Keratinocyte (primary cell): ENCODE results near the gene ARID3C. TPM values are rescaled to one million over a fixed set of nuclear protein-coding genes. Genes with fewer than 3 reads are reported as not detected.

Experiments
- DNase-seq: peaks from one replicate; pipeline ENCODE4 v3.0.0-alpha.2; 2011; ENCODE audit warnings: low read depth, missing footprints, low spot score
- FAIRE-seq: peaks from 2 replicates; lab custom pipeline; 2011; peaks lifted over from hg19 to GRCh38; lab: Jason Lieb, UNC
- H2AFZ ChIP-seq: 2 replicates; pipeline ENCODE4 v1.6.0; 2012; ENCODE audit warnings: low read length, control low read depth, inconsistent platforms; ENCODE audit not compliant: control insufficient read depth
- H3K27ac ChIP-seq: 2 replicates; pipeline ENCODE4 v1.5.1; 2011; ENCODE audit warnings: low read length; ENCODE audit not compliant: control insufficient read depth, insufficient read depth
- H3K27me3 ChIP-seq: 3 replicates; pipeline ENCODE4 v1.6.0; 2011; ENCODE audit warnings: low read length; ENCODE audit not compliant: control insufficient read depth, insufficient read depth; ENCODE audit errors: extremely low read depth
- H3K36me3 ChIP-seq, 2 experiments: 2 replicates in 1 of 2; 3 replicates in 1 of 2; pipeline ENCODE4 v1.5.1; 2011; ENCODE audit warnings: low read length in 2 of 2, mild to moderate bottlenecking in 1 of 2; ENCODE audit not compliant: control insufficient read depth in 2 of 2, insufficient read depth in 2 of 2; ENCODE audit errors: extremely low read depth in 1 of 2
- H3K4me1 ChIP-seq: 3 replicates; pipeline ENCODE4 v1.5.1; 2011; ENCODE audit warnings: low read length; ENCODE audit not compliant: control insufficient read depth, insufficient read depth; ENCODE audit errors: extremely low read depth
- H3K4me2 ChIP-seq: 3 replicates; pipeline ENCODE4 v1.6.0; 2011; ENCODE audit warnings: low read depth, low read length; ENCODE audit not compliant: control insufficient read depth, insufficient read depth; ENCODE audit errors: extremely low read depth
- H3K4me3 ChIP-seq, 3 experiments: fragments of 200-600 bp in 1 of 3; sonication (generic) in 1 of 3; 2 replicates in 2 of 3; 3 replicates in 1 of 3; pipeline ENCODE4 v1.5.1; 2011 to 2016; ENCODE audit warnings: low read length in 3 of 3, mild to moderate bottlenecking in 3 of 3, control low read depth in 2 of 3, inconsistent platforms in 1 of 3, low read depth in 1 of 3, mixed read lengths in 1 of 3, mixed run types in 1 of 3, moderate library complexity in 1 of 3; ENCODE audit not compliant: control insufficient read depth in 2 of 3, insufficient read depth in 2 of 3; ENCODE audit errors: extremely low read depth in 1 of 3
- H3K79me2 ChIP-seq: 2 replicates; pipeline ENCODE4 v1.6.0; 2012; ENCODE audit warnings: low read length; ENCODE audit not compliant: control insufficient read depth, insufficient read depth
- H3K9ac ChIP-seq: 3 replicates; pipeline ENCODE4 v1.6.0; 2011; ENCODE audit warnings: low read length; ENCODE audit not compliant: control insufficient read depth, insufficient read depth; ENCODE audit errors: extremely low read depth
- H3K9me1 ChIP-seq: 3 replicates; pipeline ENCODE4 v1.6.0; 2011; ENCODE audit warnings: low read length; ENCODE audit not compliant: control insufficient read depth, insufficient read depth; ENCODE audit errors: extremely low read depth
- H3K9me3 ChIP-seq: 2 replicates; pipeline ENCODE4 v1.5.1; 2012; ENCODE audit warnings: low read depth, low read length; ENCODE audit not compliant: control insufficient read depth
- H4K20me1 ChIP-seq: 3 replicates; pipeline ENCODE4 v1.6.0; 2011; ENCODE audit warnings: low read length; ENCODE audit not compliant: control insufficient read depth, insufficient read depth; ENCODE audit errors: extremely low read depth
- CTCF ChIP-seq, 3 experiments: IDR thresholded peaks in 1 of 3; conservative IDR thresholded peaks in 1 of 3; optimal IDR thresholded peaks in 1 of 3; 2 replicates in 2 of 3; 3 replicates in 1 of 3; pipeline versions ENCODE3 to v1.5.1; 2011; ENCODE audit warnings: low read length in 3 of 3, mild to moderate bottlenecking in 3 of 3, moderate library complexity in 2 of 3, control low read depth in 1 of 3, inconsistent platforms in 1 of 3; ENCODE audit not compliant: insufficient read depth in 2 of 3; ENCODE audit errors: extremely low read depth in 1 of 3
- EZH2 ChIP-seq: IDR thresholded peaks from one replicate; pipeline ENCODE4 v1.6.1; 2012; ENCODE audit warnings: inconsistent platforms, mild to moderate bottlenecking, low read length, moderate library complexity
- dilution Hi-C: fragments of 300-500 bp; cut with MboI; formaldehyde crosslinking; loops from one replicate; pipeline ENCODE4 v1.7.0; 2020; ENCODE audit warnings: low sequenced_read_pairs; ENCODE audit not compliant: extremely low pct_ligation_motif_present
- polyA plus RNA-seq, 5 experiments: library from polyadenylated mRNA; depleted of rRNA in 3 of 5; stranded (reverse) in 3 of 5; stranded (forward) in 1 of 5; unstranded in 1 of 5; fragments of >200 nt; gene quantifications; 1 replicate in 1 of 5; 2 replicates in 3 of 5; 3 replicates in 1 of 5; pipeline versions ENCODE4 v1.2.1 to v1.2.3, GENCODE V29; 2011 to 2012; ENCODE audit warnings: missing spikeins in 2 of 5, low read depth in 1 of 5, low replicate concordance in 1 of 5

ARID3C gene
- polyA plus RNA-seq, 1 donor (not counting 4 experiments of a cell fraction or from before 2014, with no cell fraction given): not detected

DNA sequence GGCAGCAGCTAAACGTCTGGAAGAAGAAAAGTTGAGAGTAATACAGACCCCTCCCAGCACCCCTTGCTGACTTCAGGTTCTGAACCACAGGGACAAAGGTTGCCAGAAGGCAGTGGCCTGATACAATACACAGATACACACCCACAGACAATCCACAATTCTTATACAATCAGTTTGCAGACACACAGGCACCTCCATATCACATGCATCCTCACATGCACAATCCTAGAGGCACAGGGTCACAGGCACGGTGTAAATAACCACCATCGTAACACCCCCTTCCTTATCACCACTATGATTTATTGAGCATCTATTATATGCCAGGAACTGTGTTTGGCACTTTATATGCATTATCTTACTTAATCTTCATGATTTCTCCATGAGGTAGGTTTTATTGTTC lies 47.5 kb downstream of the ARID3C start:
- FAIRE-seq (no peak), DNase-seq (no peak)
- Histone ChIP-seq H3K9me1 (no peaks in the 10 kb centered on the region), H3K4me2 (no peak overlapping the region), H2AFZ (no peak overlapping the region), H3K27me3 (peaks cover 80% of the 10 kb centered on the region), H3K4me3 (no peak overlapping the region), H3K36me3 (no peaks in the 10 kb centered on the region), H3K4me1 (no peaks in the 10 kb centered on the region), H3K27ac (no peak overlapping the region), H4K20me1 (no peaks in the 10 kb centered on the region), H3K9me3 (peaks cover 3% of the 10 kb centered on the region), H3K79me2 (no peaks in the 10 kb centered on the region), H3K9ac (no peak overlapping the region)
- TF ChIP-seq EZH2 (no peak), CTCF (optimal IDR thresholded peaks at IDR 0.05 in 1 of 3, IDR thresholded peaks at IDR 0.05 in 1 of 3, conservative IDR thresholded peaks at IDR 0.05 in 1 of 3; ENCODE audit: extremely low read depth in 1 of 3, insufficient read depth in 2 of 3, low read length in 3 of 3) (no peak)
- dilution Hi-C loops: no loop called here

DNA sequence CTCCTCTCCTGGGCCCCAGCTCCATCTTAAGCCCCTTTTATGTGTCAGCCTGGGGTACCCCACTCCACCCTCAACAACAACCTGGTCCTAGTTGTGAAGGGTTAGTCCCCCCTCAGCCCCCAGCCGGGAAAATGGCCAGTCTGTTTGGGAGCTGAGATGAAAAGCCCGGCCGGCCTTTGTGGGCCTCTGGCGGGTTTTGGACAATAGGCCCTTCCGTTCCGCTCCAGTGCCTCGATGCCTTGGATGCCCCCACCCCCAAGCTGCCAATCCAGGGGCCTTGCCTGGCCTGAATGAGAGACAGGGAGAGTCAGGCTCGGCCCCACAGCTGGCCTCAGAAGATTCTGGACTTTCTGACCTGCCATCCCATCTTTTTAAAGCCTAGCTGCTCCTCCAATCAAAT lies 48.5 kb downstream of the ARID3C start:
- peaks cover 3% of the 10 kb centered on the region for H3K9me3 ChIP-seq
- H3K27me3 ChIP-seq: peaks cover 77% of the 10 kb centered on the region
- no peaks in the 10 kb centered on the region for H3K4me1 ChIP-seq
- TF ChIP-seq EZH2: no peak
- no peak for TF ChIP-seq CTCF (optimal IDR thresholded peaks at IDR 0.05 in 1 of 3, IDR thresholded peaks at IDR 0.05 in 1 of 3, conservative IDR thresholded peaks at IDR 0.05 in 1 of 3; ENCODE audit: extremely low read depth in 1 of 3, insufficient read depth in 2 of 3, low read length in 3 of 3)
- H2AFZ ChIP-seq: no peak overlapping the region
- no peak overlapping the region for H3K4me2 ChIP-seq
- H3K27ac ChIP-seq: no peak overlapping the region
- H3K9ac ChIP-seq: no peak overlapping the region
- H4K20me1 ChIP-seq: no peaks in the 10 kb centered on the region
- DNase-seq (no peak), FAIRE-seq (no peak)
- no peaks in the 10 kb centered on the region for H3K9me1 ChIP-seq
- no peak overlapping the region for H3K4me3 ChIP-seq
- H3K79me2 ChIP-seq: no peaks in the 10 kb centered on the region
- no peaks in the 10 kb centered on the region for H3K36me3 ChIP-seq
- dilution Hi-C loops: no loop called here
